Measurements from ENCODE around the gene SBF2.

Gene SBF2

GRCh38 chr11:10303558-10304363 lies 9.7 kb upstream of the SBF2 start:
- ChIA-PET POLR2A (interaction anchor here (0.7 to 3.4 kb wide), 15 partner anchors 8 to 844 kb away, joined by 3 to 27 read pairs (median 5); partner anchors contain the start of gene SBF2), CTCF (interaction anchor here (0.5 to 1.9 kb wide), 8 partner anchors 10 to 549 kb away, joined by 3 to 11 read pairs (median 4); no protein-coding TSS in a partner anchor)
- DNase-seq (ENCODE audit: extremely low spot score) = no peak

DNA sequence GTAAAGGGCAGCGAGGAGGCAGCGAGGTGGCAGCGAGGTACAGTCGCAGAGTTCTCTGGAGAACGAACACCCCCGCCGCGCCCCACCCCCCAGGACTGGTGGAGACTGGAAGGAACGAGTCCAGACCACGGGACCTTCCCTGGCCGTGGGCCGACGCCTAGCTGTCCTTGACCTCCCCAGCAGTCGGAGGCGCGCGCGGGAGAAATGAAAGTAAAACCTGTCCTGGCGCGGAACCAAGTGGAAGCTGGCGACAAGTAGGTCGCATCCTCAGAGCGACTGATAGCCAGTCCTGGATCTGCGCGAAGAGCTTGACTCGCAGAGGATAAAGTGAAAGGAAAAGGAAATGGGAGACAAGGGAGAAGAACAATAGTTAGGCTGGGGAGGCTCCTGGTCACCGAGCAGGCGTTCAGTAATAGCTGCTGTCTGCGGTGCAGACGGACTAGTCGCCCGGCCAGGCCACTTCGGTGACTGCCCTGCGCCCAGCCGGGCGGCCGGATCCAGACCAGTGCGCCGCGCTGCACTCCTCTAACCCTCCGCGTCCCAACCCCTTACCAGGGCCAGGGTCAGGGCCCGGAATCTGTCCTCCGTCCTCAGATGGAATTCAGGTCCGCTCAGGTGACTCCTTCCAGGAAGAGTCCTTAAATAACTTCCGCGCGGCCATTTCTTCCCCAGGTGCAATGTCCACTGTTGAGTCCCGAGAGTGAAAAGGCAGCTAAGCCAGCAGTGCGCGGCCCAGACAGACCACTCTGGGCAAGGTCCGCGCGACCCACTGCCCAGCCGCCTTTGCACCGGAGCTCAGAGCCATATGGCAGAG lies 8.9 kb upstream of the SBF2 start:
- DNase-seq (ENCODE audit: extremely low spot score) = no peak
- POLR2A ChIA-PET = interaction anchor here (0.7 to 3.4 kb wide), 9 partner anchors 10 to 843 kb away, joined by 3 to 27 read pairs (median 9); partner anchors contain the start of gene SBF2
- TF ChIP-seq L3MBTL2 (conservative IDR thresholded peaks at IDR 0.05) = peak; percentile 49; the same call in 1 of the 2 replicates
- no peak for TF ChIP-seq FOXA1 (IDR thresholded peaks at IDR 0.05)
- no peak for TF ChIP-seq ZNF384 (IDR thresholded peaks at IDR 0.05)
- TF ChIP-seq, protein P1, sequence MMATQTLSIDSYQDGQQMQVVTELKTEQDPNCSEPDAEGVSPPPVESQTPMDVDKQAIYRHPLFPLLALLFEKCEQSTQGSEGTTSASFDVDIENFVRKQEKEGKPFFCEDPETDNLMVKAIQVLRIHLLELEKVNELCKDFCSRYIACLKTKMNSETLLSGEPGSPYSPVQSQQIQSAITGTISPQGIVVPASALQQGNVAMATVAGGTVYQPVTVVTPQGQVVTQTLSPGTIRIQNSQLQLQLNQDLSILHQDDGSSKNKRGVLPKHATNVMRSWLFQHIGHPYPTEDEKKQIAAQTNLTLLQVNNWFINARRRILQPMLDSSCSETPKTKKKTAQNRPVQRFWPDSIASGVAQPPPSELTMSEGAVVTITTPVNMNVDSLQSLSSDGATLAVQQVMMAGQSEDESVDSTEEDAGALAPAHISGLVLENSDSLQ (IDR thresholded peaks at IDR 0.05) = no peak
- CTCF ChIA-PET = interaction anchor here (0.5 to 1.9 kb wide), 7 partner anchors 11 to 475 kb away, joined by 3 to 11 read pairs (median 5); no protein-coding TSS in a partner anchor

More at GRCh38 chr11:10303558-10304363, 9.7 kb upstream of the SBF2 start:
- no peak for TF ChIP-seq ZNF384 (IDR thresholded peaks at IDR 0.05)
- TF ChIP-seq, protein P1 (IDR thresholded peaks at IDR 0.05) = peak; percentile 60

- ChIA-PET CTCF (interaction anchor here (0.6 to 1.9 kb wide), 3 partner anchors 23 to 475 kb away, joined by 3 to 9 read pairs (median 5); no protein-coding TSS in a partner anchor), POLR2A (interaction anchor here (1.2 to 3.3 kb wide), 5 partner anchors 9 to 92 kb away, joined by 4 to 27 read pairs (median 15); partner anchors contain the start of gene SBF2)
- no peak for DNase-seq (ENCODE audit: extremely low spot score)
- TF ChIP-seq TARDBP (IDR thresholded peaks at IDR 0.05) (no peak), ELF4 (IDR thresholded peaks at IDR 0.05) (no peak), BHLHE40 (IDR thresholded peaks at IDR 0.05; ENCODE audit: borderline replicate concordance) (no peak), FOXK2 (IDR thresholded peaks at IDR 0.05) (no peak), ZNF384 (IDR thresholded peaks at IDR 0.05) (no peak), L3MBTL2 (conservative IDR thresholded peaks at IDR 0.05) (no peak; the same call in 1 of the 2 replicates)
- TF ChIP-seq, protein P1 (IDR thresholded peaks at IDR 0.05) = no peak
These were observed 8.3 kb upstream of the SBF2 start for GRCh38 chr11:10302359-10302743.

DNA sequence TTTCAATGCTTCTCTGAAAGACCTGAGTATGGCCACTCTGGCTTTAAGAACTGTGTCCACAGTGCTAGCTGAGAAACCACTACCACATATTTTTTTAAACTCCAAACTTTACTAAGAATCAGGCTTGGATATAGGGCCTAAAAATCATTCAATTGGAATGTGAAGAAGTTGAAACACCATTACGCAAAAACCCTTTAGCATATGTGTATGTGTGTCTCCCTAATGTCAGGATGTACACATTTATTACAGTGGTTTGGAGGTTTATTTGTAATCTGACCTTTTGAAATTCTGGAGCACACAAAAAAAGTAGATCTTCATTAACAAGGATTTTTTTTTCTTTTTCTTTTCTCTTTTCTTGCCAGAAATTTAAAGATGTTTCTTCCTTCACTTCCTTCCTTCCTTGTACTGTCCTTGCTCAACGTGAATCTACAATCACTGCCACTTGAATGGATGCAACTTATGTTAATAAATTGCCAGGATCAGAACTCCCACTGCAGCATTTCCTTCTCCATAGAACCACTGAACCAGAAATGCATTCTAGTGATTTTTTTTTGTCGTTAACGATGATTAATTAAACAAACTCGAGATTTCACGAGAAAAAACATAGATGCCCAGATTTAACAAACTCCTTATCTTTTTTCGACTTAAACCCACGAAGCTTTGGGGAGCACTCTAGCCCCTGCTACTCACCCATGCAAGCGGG lies 7.8 kb upstream of the SBF2 start:
- POLR2A ChIA-PET = interaction anchor here (1.2 to 3.3 kb wide), 3 partner anchors 9 to 64 kb away, joined by 4 to 27 read pairs (median 15); partner anchors contain the start of gene SBF2
- no peak for DNase-seq (ENCODE audit: extremely low spot score)
- no peak for TF ChIP-seq HDGF (IDR thresholded peaks at IDR 0.05; ENCODE audit: borderline replicate concordance)
- CTCF ChIA-PET = no interaction called here

GRCh38 chr11:10298342-10298741 lies 4.3 kb upstream of the SBF2 start:
- ChIA-PET CTCF (no interaction called here), POLR2A (no interaction called here)
- TF ChIP-seq FOXK2 (IDR thresholded peaks at IDR 0.05) (no peak), BHLHE40 (IDR thresholded peaks at IDR 0.05; ENCODE audit: borderline replicate concordance) (no peak), LEF1 (IDR thresholded peaks at IDR 0.05; ENCODE audit: borderline replicate concordance) (no peak), SUZ12 (IDR thresholded peaks at IDR 0.05) (no peak), HDGF (IDR thresholded peaks at IDR 0.05; ENCODE audit: borderline replicate concordance) (no peak), FOXM1 (IDR thresholded peaks at IDR 0.05; ENCODE audit: borderline replicate concordance) (no peak), ELF4 (IDR thresholded peaks at IDR 0.05) (no peak), ZNF384 (IDR thresholded peaks at IDR 0.05) (no peak), TARDBP (IDR thresholded peaks at IDR 0.05) (no peak), NFRKB (IDR thresholded peaks at IDR 0.05) (no peak), ARNT (IDR thresholded peaks at IDR 0.05) (no peak), FOXA1 (IDR thresholded peaks at IDR 0.05) (no peak), CTBP1 (IDR thresholded peaks at IDR 0.05; ENCODE audit: borderline replicate concordance) (no peak), L3MBTL2 (conservative IDR thresholded peaks at IDR 0.05) (no peak), SP1 (IDR thresholded peaks at IDR 0.05) (no peak)
- TF ChIP-seq, protein P1 (IDR thresholded peaks at IDR 0.05) = no peak
- no peak for DNase-seq (ENCODE audit: extremely low spot score)

Measured in HEK293T (cell line).